HEK293 (cell line): Measurements from ENCODE around the gene TRPM2.

Source experiments
- CTCF ChIA-PET: fragments of 350-600 bp; formaldehyde crosslinking; extraction: SDS; loops from one replicate; lab custom pipeline; 2021; ENCODE audit warnings: antibody characterized with exemption; lab: Yijun Ruan, JAX
- POLR2A ChIA-PET: fragments of 300-600 bp; formaldehyde crosslinking; extraction: SDS; loops from one replicate; lab custom pipeline; 2020; ENCODE audit warnings: antibody characterized with exemption, inconsistent platforms; lab: Yijun Ruan, JAX
- H3K27ac ChIP-seq: fragments of 200-500 bp; sonication (Bioruptor generic); 2 replicates; pipeline ENCODE4 v1.5.1; 2014; ENCODE audit warnings: low read depth, low read length, control low read depth, inconsistent platforms; ENCODE audit errors: extremely low read depth
- H3K36me3 ChIP-seq, 2 experiments: fragments of 200-500 bp in 1 of 2; sonication (Bioruptor generic) in 1 of 2; 1 replicate in 1 of 2; 2 replicates in 1 of 2; pipeline ENCODE4 v1.5.1; 2014 to 2017; ENCODE audit warnings: inconsistent platforms in 2 of 2, low read length in 2 of 2; ENCODE audit not compliant: control insufficient read depth in 2 of 2, insufficient read depth in 1 of 2
- H3K4me1 ChIP-seq: fragments of 200-500 bp; sonication (Bioruptor generic); 2 replicates; pipeline ENCODE4 v1.5.1; 2014; ENCODE audit warnings: mild to moderate bottlenecking, low read length, inconsistent platforms; ENCODE audit not compliant: control insufficient read depth, insufficient read depth
- H3K4me3 ChIP-seq: 2 replicates; pipeline ENCODE4 v1.5.1; 2011; ENCODE audit warnings: low read depth, mild to moderate bottlenecking, control low read depth, low read length, moderate library complexity
- H3K9me3 ChIP-seq: fragments of 200-500 bp; sonication (Bioruptor generic); 2 replicates; pipeline ENCODE4 v1.5.1; 2014; ENCODE audit warnings: low read depth, low read length, inconsistent platforms; ENCODE audit not compliant: control insufficient read depth, insufficient read depth
- ZBTB17 ChIP-seq: fragments of 450-650 bp; formaldehyde crosslinking; IDR thresholded peaks from 2 replicates; pipeline ENCODE4 v1.5.1; 2016; ENCODE audit warnings: missing biosample characterization, missing genetic modification characterization
- ZBTB21 ChIP-seq: fragments of 450-650 bp; formaldehyde crosslinking; IDR thresholded peaks from 2 replicates; pipeline ENCODE4 v1.5.1; 2017; ENCODE audit warnings: missing biosample characterization, missing genetic modification characterization
- ZBTB7A ChIP-seq: fragments of 450-650 bp; formaldehyde crosslinking; IDR thresholded peaks from 2 replicates; pipeline ENCODE4 v1.5.1; 2016; ENCODE audit warnings: low read depth, missing biosample characterization, missing genetic modification characterization
- ZFP3 ChIP-seq: fragments of 450-650 bp; formaldehyde crosslinking; IDR thresholded peaks from 2 replicates; pipeline ENCODE4 v1.5.1; 2016; ENCODE audit warnings: low read depth, missing biosample characterization, missing genetic modification characterization
- ZNF121 ChIP-seq: fragments of 450-650 bp; formaldehyde crosslinking; IDR thresholded peaks from 2 replicates; pipeline ENCODE4 v1.5.1; 2016; ENCODE audit warnings: missing biosample characterization, missing genetic modification characterization
- ZNF155 ChIP-seq: fragments of 450-650 bp; formaldehyde crosslinking; IDR thresholded peaks from 2 replicates; pipeline ENCODE4 v1.5.1; 2016; ENCODE audit warnings: missing biosample characterization, missing genetic modification characterization
- ZNF184 ChIP-seq: fragments of 450-650 bp; IDR thresholded peaks from 2 replicates; pipeline ENCODE4 v1.5.1; 2018; ENCODE audit warnings: missing biosample characterization, mild to moderate bottlenecking, missing genetic modification characterization
- ZNF274 ChIP-seq, 2 experiments: fragments of 200-500 bp in 1 of 2; fragments of 450-650 bp in 1 of 2; sonication (Bioruptor generic) in 1 of 2; formaldehyde crosslinking in 1 of 2; IDR thresholded peaks; 2 replicates each; pipeline versions ENCODE4 v1.5.1 to v1.6.1; 2014 to 2016; ENCODE audit warnings: borderline replicate concordance in 1 of 2, inconsistent platforms in 1 of 2, low read length in 1 of 2, missing biosample characterization in 1 of 2, missing genetic modification characterization in 1 of 2
- ZNF292 ChIP-seq: fragments of 450-650 bp; formaldehyde crosslinking; IDR thresholded peaks from 2 replicates; pipeline ENCODE4 v1.5.1; 2016; ENCODE audit warnings: low read depth, missing biosample characterization, missing genetic modification characterization, borderline replicate concordance
- ZNF324 ChIP-seq: fragments of 450-650 bp; formaldehyde crosslinking; IDR thresholded peaks from 2 replicates; pipeline ENCODE4 v1.5.1; 2016; ENCODE audit warnings: missing biosample characterization, missing genetic modification characterization
- ZNF366 ChIP-seq: fragments of 450-650 bp; formaldehyde crosslinking; conservative IDR thresholded peaks from 2 replicates; pipeline ENCODE4 v1.5.1; 2016; ENCODE audit warnings: missing biosample characterization, missing genetic modification characterization
- ZNF416 ChIP-seq: fragments of 450-650 bp; formaldehyde crosslinking; IDR thresholded peaks from 2 replicates; pipeline ENCODE4 v1.5.1; 2016; ENCODE audit warnings: missing biosample characterization, missing genetic modification characterization
- ZNF426 ChIP-seq: fragments of 450-650 bp; formaldehyde crosslinking; IDR thresholded peaks from 2 replicates; pipeline ENCODE4 v1.5.1; 2017; ENCODE audit warnings: missing biosample characterization, missing genetic modification characterization, mild to moderate bottlenecking, inconsistent platforms, moderate library complexity
- ZNF433 ChIP-seq: fragments of 450-650 bp; formaldehyde crosslinking; IDR thresholded peaks from 2 replicates; pipeline ENCODE4 v1.5.1; 2016; ENCODE audit warnings: missing biosample characterization, missing genetic modification characterization, low read depth
- ZNF585B ChIP-seq: fragments of 450-650 bp; formaldehyde crosslinking; IDR thresholded peaks from 2 replicates; pipeline ENCODE4 v1.5.1; 2016; ENCODE audit warnings: missing biosample characterization, missing genetic modification characterization
- ZSCAN18 ChIP-seq: fragments of 450-650 bp; formaldehyde crosslinking; IDR thresholded peaks from 2 replicates; pipeline ENCODE4 v1.5.1; 2016; ENCODE audit warnings: missing biosample characterization, missing genetic modification characterization

TRPM2 gene

GRCh38 chr21:44352253-44352860, 1.1 kb upstream of the TRPM2 start:
- POLR2A ChIA-PET = no interaction called here
- CTCF ChIA-PET = no interaction called here
- no peaks in the 10 kb centered on the region for H3K9me3 ChIP-seq

GRCh38 chr21:44354001-44354405, 582 bp downstream of the TRPM2 start:
- ChIA-PET CTCF (no interaction called here), POLR2A (no interaction called here)
- Histone ChIP-seq H3K27ac (no peak overlapping the region), H3K4me1 (no peaks in the 10 kb centered on the region), H3K36me3 (no peaks in the 10 kb centered on the region), H3K4me3 (no peak overlapping the region), H3K9me3 (no peaks in the 10 kb centered on the region)
- TF ChIP-seq ZBTB21 (tag by site-specific recombination) = no peak
- 0 out of 2 replicates have a peak, but pooled peaks have one; percentile 10 for TF ChIP-seq ZBTB17

More at GRCh38 chr21:44352253-44352860, 1.1 kb upstream of the TRPM2 start:
- TF ChIP-seq ZNF184 (no peak), ZNF426 (tag by site-specific recombination) (no peak), ZNF292 (tag by site-specific recombination) (no peak), ZNF121 (tag by site-specific recombination) (no peak), ZNF433 (tag by site-specific recombination) (no peak), ZSCAN18 (no peak), ZNF416 (no peak), ZNF155 (tag by site-specific recombination) (no peak), ZNF324 (tag by site-specific recombination) (no peak), ZNF585B (tag by site-specific recombination) (no peak), ZBTB7A (tag by site-specific recombination) (no peak), ZFP3 (tag by site-specific recombination) (no peak), ZNF274 (IDR thresholded peaks at IDR 0.05; ENCODE audit: low read length) (no peak), ZNF274 (tag by site-specific recombination; IDR thresholded peaks at IDR 0.05; ENCODE audit: borderline replicate concordance) (no peak), ZBTB17 (no peak)
- no peak overlapping the region for H3K27ac ChIP-seq
- no peaks in the 10 kb centered on the region for H3K4me1 ChIP-seq
- H3K36me3 ChIP-seq = no peaks in the 10 kb centered on the region
- no peak overlapping the region for H3K4me3 ChIP-seq

- Histone ChIP-seq H3K9me3 (no peaks in the 10 kb centered on the region), H3K4me1 (no peaks in the 10 kb centered on the region), H3K36me3 (no peaks in the 10 kb centered on the region), H3K27ac (no peak overlapping the region), H3K4me3 (no peak overlapping the region)
- 0 out of 2 replicates have a peak, but pooled peaks have one; percentile 44 for TF ChIP-seq ZFP3 (tag by site-specific recombination)
- no peak for TF ChIP-seq ZNF366
- CTCF ChIA-PET = interaction anchor here (0.6 kb wide), 1 partner anchor 1291 kb away, joined by 3 read pairs; no protein-coding TSS in a partner anchor
- POLR2A ChIA-PET = no interaction called here
These were observed 1.7 kb downstream of the TRPM2 start for GRCh38 chr21:44354775-44355771.
